Neural cell (in vitro differentiated cells): Measurements from ENCODE around the gene VWF. TPM values are rescaled to one million over a fixed set of nuclear protein-coding genes. Genes with fewer than 3 reads are reported as not detected.

Experiments used
- H2AFZ ChIP-seq: fragments of 200-600, 300-800 bp; sonication (generic), shearing (Covaris generic); 2 replicates; pipeline ENCODE4 v1.6.0; 2014; ENCODE audit warnings: low read depth, mild to moderate bottlenecking, antibody characterized with exemption, low read length, moderate library complexity
- H3F3A ChIP-seq: fragments of 200-600 bp; shearing (Covaris generic); 2 replicates; pipeline ENCODE4 v1.6.1; 2016; ENCODE audit warnings: mild to moderate bottlenecking, moderate library complexity, mixed read lengths, antibody characterized with exemption, low read length; ENCODE audit not compliant: insufficient read depth, poor library complexity, severe bottlenecking
- H3K27ac ChIP-seq: fragments of 200-600, 300-800 bp; sonication (generic), shearing (Covaris generic); 2 replicates; pipeline ENCODE4 v1.5.1; 2014; ENCODE audit warnings: mild to moderate bottlenecking, low read length, moderate library complexity
- H3K27me3 ChIP-seq: fragments of 300-800, 200-600 bp; sonication (generic), shearing (Covaris generic); 2 replicates; pipeline ENCODE4 v1.6.0; 2014; ENCODE audit warnings: mild to moderate bottlenecking, low read depth, low read length, moderate library complexity; ENCODE audit not compliant: insufficient read depth
- H3K36me3 ChIP-seq: fragments of 300-800, 200-600 bp; sonication (generic), shearing (Covaris generic); 2 replicates; pipeline ENCODE4 v1.5.1; 2014; ENCODE audit warnings: mild to moderate bottlenecking, antibody characterized with exemption, low read length, moderate library complexity; ENCODE audit not compliant: insufficient read depth
- H3K4me2 ChIP-seq: fragments of 300-800, 200-600 bp; sonication (generic), shearing (Covaris generic); 2 replicates; pipeline ENCODE4 v1.6.0; 2014; ENCODE audit warnings: mild to moderate bottlenecking, low read length
- H3K4me3 ChIP-seq: fragments of 300-800, 200-600 bp; sonication (generic), shearing (Covaris generic); 2 replicates; pipeline ENCODE4 v1.5.1; 2014; ENCODE audit warnings: mild to moderate bottlenecking, low read length, moderate library complexity
- H3K79me2 ChIP-seq: fragments of 200-600 bp; shearing (Covaris generic); replicated peaks from 2 replicates; pipeline ENCODE4 v1.6.0; 2014; ENCODE audit warnings: mild to moderate bottlenecking, low read length, moderate library complexity; ENCODE audit not compliant: insufficient read depth
- H3K9ac ChIP-seq: fragments of 300-800, 200-600 bp; sonication (generic), shearing (Covaris generic); 2 replicates; pipeline ENCODE4 v1.6.1; 2016; ENCODE audit warnings: mild to moderate bottlenecking, low read length, mixed read lengths
- H3K9me2 ChIP-seq: fragments of 200-600 bp; shearing (Covaris generic); 2 replicates; pipeline ENCODE4 v1.6.1; 2016; ENCODE audit warnings: mild to moderate bottlenecking, low read length, mixed read lengths; ENCODE audit not compliant: insufficient read depth
- H3K9me3 ChIP-seq: fragments of 200-600, 300-800 bp; sonication (generic), shearing (Covaris generic); 2 replicates; pipeline ENCODE4 v1.6.1; 2016; ENCODE audit warnings: mild to moderate bottlenecking, mixed run types, low read length, moderate library complexity, mixed read lengths
- H4K20me1 ChIP-seq: fragments of 200-600 bp; shearing (Covaris generic); 2 replicates; pipeline ENCODE4 v1.6.1; 2016; ENCODE audit warnings: mild to moderate bottlenecking, mixed run types; ENCODE audit not compliant: insufficient read depth
- CTCF ChIP-seq: fragments of 450-650 bp; IDR thresholded peaks from 2 replicates; pipeline ENCODE4 v1.5.1; 2014; ENCODE audit warnings: antibody characterized with exemption, mild to moderate bottlenecking, moderate library complexity; ENCODE audit not compliant: poor library complexity, severe bottlenecking
- EP300 ChIP-seq: fragments of 450-650 bp; conservative IDR thresholded peaks from 2 replicates; pipeline ENCODE4 v1.6.1; 2014; ENCODE audit warnings: antibody characterized with exemption, mild to moderate bottlenecking, moderate library complexity; ENCODE audit not compliant: poor library complexity, severe bottlenecking
- EZH2 ChIP-seq: fragments of 200-600, 300-800 bp; shearing (Covaris generic), sonication (generic); IDR thresholded peaks from 2 replicates; pipeline ENCODE4 v1.6.1; 2014; ENCODE audit warnings: antibody characterized with exemption, low read length, borderline replicate concordance, mild to moderate bottlenecking; ENCODE audit not compliant: insufficient read depth, poor library complexity, severe bottlenecking
- MXI1 ChIP-seq: fragments of 450-650 bp; conservative IDR thresholded peaks from 2 replicates; pipeline ENCODE4 v1.6.1; 2014; ENCODE audit warnings: antibody characterized with exemption, mild to moderate bottlenecking; ENCODE audit not compliant: poor library complexity, severe bottlenecking
- POLR2AphosphoS5 ChIP-seq: IDR thresholded peaks from 2 replicates; pipeline ENCODE4 v1.6.1; 2012
- RAD21 ChIP-seq: fragments of 450-650 bp; conservative IDR thresholded peaks from 2 replicates; pipeline ENCODE4 v1.6.1; 2014; ENCODE audit warnings: antibody characterized with exemption, mild to moderate bottlenecking, moderate library complexity
- REST ChIP-seq: IDR thresholded peaks from 2 replicates; pipeline ENCODE4 v1.6.1; 2012; ENCODE audit warnings: borderline replicate concordance
- SMC3 ChIP-seq: fragments of 450-650 bp; conservative IDR thresholded peaks from 2 replicates; pipeline ENCODE4 v1.6.1; 2014; ENCODE audit warnings: antibody characterized with exemption, mild to moderate bottlenecking, moderate library complexity; ENCODE audit not compliant: poor library complexity
- TAF1 ChIP-seq: IDR thresholded peaks from 2 replicates; pipeline ENCODE4 v1.6.1; 2012; ENCODE audit warnings: low read depth
- polyA plus RNA-seq: library from polyadenylated mRNA; depleted of rRNA; stranded (reverse); fragments of >200 nt; gene quantifications from 2 replicates; pipeline ENCODE4 v1.2.3, GENCODE V29; 2014

VWF gene
- polyA plus RNA-seq, 1 donor from 2014 or later, result not detected

GRCh38 chr12:6070472-6071257 is 53.8 kb downstream of the VWF start:
- no peaks in the 10 kb centered on the region for H3F3A ChIP-seq
- no peaks in the 10 kb centered on the region for H3K9me3 ChIP-seq
- no peak overlapping the region for H3K4me2 ChIP-seq
- H4K20me1 ChIP-seq, result no peaks in the 10 kb centered on the region
- no peaks in the 10 kb centered on the region for H3K9me2 ChIP-seq
- no peak overlapping the region for H3K4me3 ChIP-seq
- no peaks in the 10 kb centered on the region for H3K36me3 ChIP-seq
- no peak overlapping the region for H3K27ac ChIP-seq
- no peak overlapping the region for H3K9ac ChIP-seq
- TF ChIP-seq SMC3 (no peak), RAD21 (no peak), MXI1 (no peak), TAF1 (no peak), POLR2AphosphoS5 (no peak), EZH2 (no peak), REST (no peak), CTCF (no peak), EP300 (no peak)
- H3K79me2 ChIP-seq, result no peaks in the 10 kb centered on the region
- H2AFZ ChIP-seq, result no peak overlapping the region
- H3K27me3 ChIP-seq, result no peaks in the 10 kb centered on the region

- Histone ChIP-seq H2AFZ (no peak overlapping the region), H4K20me1 (no peaks in the 10 kb centered on the region), H3K27ac (no peak overlapping the region), H3K4me2 (no peak overlapping the region), H3K4me3 (no peak overlapping the region), H3K27me3 (no peaks in the 10 kb centered on the region), H3K36me3 (no peaks in the 10 kb centered on the region), H3F3A (no peaks in the 10 kb centered on the region), H3K9ac (no peak overlapping the region), H3K9me3 (no peaks in the 10 kb centered on the region), H3K79me2 (no peaks in the 10 kb centered on the region), H3K9me2 (no peaks in the 10 kb centered on the region)
- no peak for TF ChIP-seq TAF1
Measured at GRCh38 chr12:6069437-6070093, 54.9 kb downstream of the VWF start.
